Activated naive CD8-positive, alpha-beta T cell (primary cell): ENCODE measurements around the gene OXCT1.

ENCODE experiments used
- H3K27ac Mint-ChIP-seq: one replicate; pipeline ENCODE4 v1.8.0; 2021; ENCODE audit warnings: mixed read lengths
- H3K27me3 Mint-ChIP-seq: one replicate; pipeline ENCODE4 v1.8.0; 2021; ENCODE audit warnings: mixed read lengths
- H3K36me3 Mint-ChIP-seq: one replicate; pipeline ENCODE4 v1.8.0; 2021; ENCODE audit warnings: mixed read lengths
- H3K4me1 Mint-ChIP-seq: one replicate; pipeline ENCODE4 v1.8.0; 2021; ENCODE audit warnings: low read depth, mixed read lengths
- H3K4me3 Mint-ChIP-seq: one replicate; pipeline ENCODE4 v1.8.0; 2021; ENCODE audit warnings: mild to moderate bottlenecking, mixed read lengths
- H3K9me3 Mint-ChIP-seq: one replicate; pipeline ENCODE4 v1.8.0; 2021; ENCODE audit warnings: low read depth, mixed read lengths

OXCT1 gene

GRCh38 chr5:41869724-41870626 is at the start of gene OXCT1:
TSS of gene OXCT1 (minus strand) at chr5:41870425. CDS start at chr5:41870358, 67 bp downstream.
- Mint-ChIP-seq H3K4me3 (peak within 1 kb of the TSS; percentile 93), H3K27ac (peak within 1 kb of the TSS; percentile 87), H3K4me1 (peaks cover 51% of the 10 kb centered on the region), H3K36me3 (no peaks in the 10 kb centered on the region), H3K27me3 (no peaks in the 10 kb centered on the region), H3K9me3 (no peaks in the 10 kb centered on the region)

GRCh38 chr5:41918105-41918504 is 47.9 kb upstream of the OXCT1 start:
- H3K9me3 Mint-ChIP-seq, result no peaks in the 10 kb centered on the region
- H3K36me3 Mint-ChIP-seq, result peaks cover 14% of the 10 kb centered on the region
- H3K27me3 Mint-ChIP-seq, result no peaks in the 10 kb centered on the region
- H3K4me3 Mint-ChIP-seq, result no peak overlapping the region
- H3K4me1 Mint-ChIP-seq, result peaks cover 9% of the 10 kb centered on the region
- H3K27ac Mint-ChIP-seq, result peak overlapping the region; percentile 42

GRCh38 chr5:41908374-41909079 is 38.3 kb upstream of the OXCT1 start:
- H3K27ac Mint-ChIP-seq, result peak overlapping the region; percentile 84
- H3K4me1 Mint-ChIP-seq, result peaks cover 49% of the 10 kb centered on the region
- no peaks in the 10 kb centered on the region for H3K27me3 Mint-ChIP-seq
- H3K4me3 Mint-ChIP-seq, result no peak overlapping the region
- H3K36me3 Mint-ChIP-seq, result peaks cover 8% of the 10 kb centered on the region
- H3K9me3 Mint-ChIP-seq, result no peaks in the 10 kb centered on the region

GRCh38 chr5:41906151-41906550 is 35.9 kb upstream of the OXCT1 start:
- Mint-ChIP-seq H3K4me1 (peaks cover 49% of the 10 kb centered on the region), H3K27me3 (no peaks in the 10 kb centered on the region), H3K9me3 (no peaks in the 10 kb centered on the region), H3K36me3 (peaks cover 5% of the 10 kb centered on the region), H3K27ac (no peak overlapping the region), H3K4me3 (peak overlapping the region; percentile 30)

GRCh38 chr5:41903892-41904799 is 33.9 kb upstream of the OXCT1 start, which contains the start of gene RIMOC1:
TSS of gene RIMOC1 (plus strand) at chr5:41904344. CDS start at chr5:41904368, 24 bp downstream.
- Mint-ChIP-seq H3K27me3 (no peaks in the 10 kb centered on the region), H3K36me3 (no peaks in the 10 kb centered on the region), H3K4me1 (peaks cover 44% of the 10 kb centered on the region), H3K27ac (peak within 1 kb of the TSS; percentile 99), H3K4me3 (peak within 1 kb of the TSS; percentile 98), H3K9me3 (no peaks in the 10 kb centered on the region)

- Mint-ChIP-seq H3K9me3 (no peaks in the 10 kb centered on the region), H3K27ac (peak overlapping the region; percentile 99), H3K36me3 (no peaks in the 10 kb centered on the region), H3K4me3 (peak overlapping the region; percentile 98), H3K27me3 (no peaks in the 10 kb centered on the region), H3K4me1 (peaks cover 40% of the 10 kb centered on the region)
Observed at GRCh38 chr5:41903382-41903891, 33.2 kb upstream of the OXCT1 start.

- peaks cover 21% of the 10 kb centered on the region for H3K27me3 Mint-ChIP-seq
- H3K4me1 Mint-ChIP-seq, result peaks cover 1% of the 10 kb centered on the region
- no peaks in the 10 kb centered on the region for H3K9me3 Mint-ChIP-seq
- no peak overlapping the region for H3K4me3 Mint-ChIP-seq
- H3K27ac Mint-ChIP-seq, result no peak overlapping the region
- peaks cover 2% of the 10 kb centered on the region for H3K36me3 Mint-ChIP-seq
Observed at GRCh38 chr5:41896230-41896629, 26.0 kb upstream of the OXCT1 start.

GRCh38 chr5:41893074-41893851 is 23.0 kb upstream of the OXCT1 start:
- peaks cover 2% of the 10 kb centered on the region for H3K36me3 Mint-ChIP-seq
- no peak overlapping the region for H3K27ac Mint-ChIP-seq
- peaks cover 24% of the 10 kb centered on the region for H3K27me3 Mint-ChIP-seq
- H3K9me3 Mint-ChIP-seq, result no peaks in the 10 kb centered on the region
- H3K4me1 Mint-ChIP-seq, result peaks cover 4% of the 10 kb centered on the region
- H3K4me3 Mint-ChIP-seq, result no peak overlapping the region

- H3K36me3 Mint-ChIP-seq, result peaks cover 2% of the 10 kb centered on the region
- H3K9me3 Mint-ChIP-seq, result no peaks in the 10 kb centered on the region
- H3K27me3 Mint-ChIP-seq, result peaks cover 27% of the 10 kb centered on the region
- no peak overlapping the region for H3K27ac Mint-ChIP-seq
- peaks cover 4% of the 10 kb centered on the region for H3K4me1 Mint-ChIP-seq
- H3K4me3 Mint-ChIP-seq, result no peak overlapping the region
Observed at GRCh38 chr5:41892031-41892430, 21.8 kb upstream of the OXCT1 start.

GRCh38 chr5:41891066-41891707 is 21.0 kb upstream of the OXCT1 start:
- H3K9me3 Mint-ChIP-seq, result no peaks in the 10 kb centered on the region
- peaks cover 4% of the 10 kb centered on the region for H3K4me1 Mint-ChIP-seq
- H3K27me3 Mint-ChIP-seq, result peaks cover 23% of the 10 kb centered on the region
- H3K4me3 Mint-ChIP-seq, result no peak overlapping the region
- peaks cover 2% of the 10 kb centered on the region for H3K36me3 Mint-ChIP-seq
- no peak overlapping the region for H3K27ac Mint-ChIP-seq

GRCh38 chr5:41885286-41885685 is 15.1 kb upstream of the OXCT1 start:
- Mint-ChIP-seq H3K9me3 (no peaks in the 10 kb centered on the region), H3K4me3 (no peak overlapping the region), H3K27me3 (peaks cover 7% of the 10 kb centered on the region), H3K36me3 (no peaks in the 10 kb centered on the region), H3K4me1 (no peaks in the 10 kb centered on the region), H3K27ac (no peak overlapping the region)

GRCh38 chr5:41883936-41884335 is 13.7 kb upstream of the OXCT1 start:
- no peak overlapping the region for H3K4me3 Mint-ChIP-seq
- no peaks in the 10 kb centered on the region for H3K36me3 Mint-ChIP-seq
- no peaks in the 10 kb centered on the region for H3K4me1 Mint-ChIP-seq
- H3K27ac Mint-ChIP-seq, result no peak overlapping the region
- H3K27me3 Mint-ChIP-seq, result peaks cover 12% of the 10 kb centered on the region
- no peaks in the 10 kb centered on the region for H3K9me3 Mint-ChIP-seq

- H3K36me3 Mint-ChIP-seq, result no peaks in the 10 kb centered on the region
- no peaks in the 10 kb centered on the region for H3K9me3 Mint-ChIP-seq
- no peak overlapping the region for H3K4me3 Mint-ChIP-seq
- H3K27ac Mint-ChIP-seq, result no peak overlapping the region
- H3K27me3 Mint-ChIP-seq, result peaks cover 12% of the 10 kb centered on the region
- no peaks in the 10 kb centered on the region for H3K4me1 Mint-ChIP-seq
Observed at GRCh38 chr5:41883243-41883642, 13.0 kb upstream of the OXCT1 start.
